ENCODE measurements around the gene STKLD1.

The STKLD1 gene

DNA sequence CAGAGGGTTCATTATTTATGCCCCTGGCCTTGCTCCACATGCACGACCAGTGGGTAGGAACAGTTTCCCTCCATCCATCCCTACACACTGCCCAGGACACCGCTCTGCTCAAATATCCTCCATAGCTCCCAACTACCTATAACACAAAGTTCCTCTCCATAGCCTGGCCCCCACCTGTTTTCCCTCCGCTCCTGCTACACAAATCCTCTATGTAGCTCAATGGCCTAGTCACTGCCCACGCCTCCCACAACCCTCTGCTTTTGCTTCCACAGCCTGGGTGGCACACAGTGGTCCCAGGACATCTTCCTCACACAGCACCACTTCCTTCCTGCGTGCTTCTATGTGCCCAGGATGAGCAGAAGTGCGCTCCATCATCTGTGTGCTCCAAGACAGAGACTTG lies 21.2 kb downstream of the STKLD1 start:
- no peak overlapping the region for H3K4me2 ChIP-seq (ENCODE audit: low read depth, low read length)

DNA sequence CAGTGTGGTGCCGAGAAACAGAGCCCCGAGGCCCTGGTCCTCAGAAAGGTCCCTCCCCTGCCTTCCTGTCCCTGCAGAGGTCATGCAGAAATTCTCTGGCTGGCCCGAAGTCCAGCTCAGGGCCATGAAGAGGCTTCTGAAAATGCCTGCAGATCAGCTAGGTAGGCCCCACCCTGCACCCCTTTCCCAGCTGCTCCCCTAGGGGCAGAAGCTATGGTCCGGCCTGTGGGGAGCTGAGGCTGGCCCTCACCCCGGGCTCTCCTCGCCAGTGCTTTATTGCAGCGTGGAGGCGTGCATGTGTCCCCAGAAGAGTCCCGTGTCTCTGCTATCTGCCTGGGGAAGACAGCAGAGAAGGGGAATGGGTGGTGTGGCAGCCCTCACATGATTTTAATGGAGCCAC lies 21.7 kb downstream of the STKLD1 start:
- H3K27ac ChIP-seq (ENCODE audit: low read length): no peak overlapping the region
- no peaks in the 10 kb centered on the region for H3F3A ChIP-seq (ENCODE audit: insufficient read depth, low read length)
- H3K4me2 ChIP-seq (ENCODE audit: low read depth, low read length): no peak overlapping the region
- H3K4me1 ChIP-seq (ENCODE audit: low read length): no peaks in the 10 kb centered on the region
- H2AFZ ChIP-seq (ENCODE audit: low read length): no peak overlapping the region
- no peaks in the 10 kb centered on the region for H4K20me1 ChIP-seq (ENCODE audit: insufficient read depth, low read length)
- no peaks in the 10 kb centered on the region for H3K79me2 ChIP-seq (ENCODE audit: low read length)
- H3K27me3 ChIP-seq (replicated peaks; ENCODE audit: insufficient read depth, low read length): peaks cover 45% of the 10 kb centered on the region
- no peaks in the 10 kb centered on the region for H3K9me2 ChIP-seq (replicated peaks; ENCODE audit: insufficient read depth, low read length)
- no peak for TF ChIP-seq EZH2phosphoT487 (IDR thresholded peaks at IDR 0.05; ENCODE audit: low read length)
- no peak for TF ChIP-seq EZH2 (optimal IDR thresholded peaks at IDR 0.05; ENCODE audit: low read depth, low read length)
- TF ChIP-seq CTCF (IDR thresholded peaks at IDR 0.05; ENCODE audit: low read length): no peak
- no peaks in the 10 kb centered on the region for H3K9me3 ChIP-seq (replicated peaks; ENCODE audit: insufficient read depth, low read length)
- DNase-seq: no peak
- H3K9ac ChIP-seq (ENCODE audit: low read length): no peak overlapping the region
- H3K4me3 ChIP-seq (ENCODE audit: low read length): no peak overlapping the region
- H3K36me3 ChIP-seq (replicated peaks; ENCODE audit: insufficient read depth, low read length): no peaks in the 10 kb centered on the region

More for the DNA sequence above, 21.2 kb downstream of the STKLD1 start:
- Histone ChIP-seq H3K4me1 (ENCODE audit: low read length) (no peaks in the 10 kb centered on the region), H2AFZ (ENCODE audit: low read length) (no peak overlapping the region), H4K20me1 (ENCODE audit: insufficient read depth, low read length) (no peaks in the 10 kb centered on the region), H3K27ac (ENCODE audit: low read length) (no peak overlapping the region), H3K36me3 (replicated peaks; ENCODE audit: insufficient read depth, low read length) (no peaks in the 10 kb centered on the region), H3F3A (ENCODE audit: insufficient read depth, low read length) (no peaks in the 10 kb centered on the region), H3K27me3 (replicated peaks; ENCODE audit: insufficient read depth, low read length) (peaks cover 45% of the 10 kb centered on the region), H3K4me3 (ENCODE audit: low read length) (no peak overlapping the region), H3K9ac (ENCODE audit: low read length) (no peak overlapping the region), H3K9me3 (replicated peaks; ENCODE audit: insufficient read depth, low read length) (no peaks in the 10 kb centered on the region), H3K9me2 (replicated peaks; ENCODE audit: insufficient read depth, low read length) (no peaks in the 10 kb centered on the region), H3K79me2 (ENCODE audit: low read length) (no peaks in the 10 kb centered on the region)
- TF ChIP-seq EZH2 (optimal IDR thresholded peaks at IDR 0.05; ENCODE audit: low read depth, low read length): no peak
- TF ChIP-seq EZH2phosphoT487 (IDR thresholded peaks at IDR 0.05; ENCODE audit: low read length): no peak
- TF ChIP-seq CTCF (IDR thresholded peaks at IDR 0.05; ENCODE audit: low read length): no peak
- DNase-seq: no peak

DNA sequence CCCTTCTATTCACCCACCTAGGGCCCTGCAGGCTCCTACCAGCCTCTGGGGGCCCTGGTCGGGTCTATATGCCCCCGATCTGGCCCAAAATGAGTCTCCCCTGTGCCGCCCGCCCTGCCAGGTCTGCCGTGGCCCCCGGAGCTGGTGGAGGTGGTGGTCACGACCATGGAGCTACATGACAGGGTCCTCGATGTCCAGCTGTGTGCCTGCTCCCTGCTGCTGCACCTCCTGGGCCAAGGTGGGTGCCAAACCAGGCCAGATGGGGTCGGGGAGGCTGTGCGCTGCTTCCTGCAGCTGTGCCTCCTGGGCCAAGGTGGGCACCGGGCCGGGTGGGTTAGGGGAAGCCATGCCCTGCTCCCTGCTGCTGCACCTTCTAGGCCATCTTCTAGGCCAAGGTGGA lies 24.1 kb downstream of the STKLD1 start:
- no peaks in the 10 kb centered on the region for H3K4me1 ChIP-seq (ENCODE audit: low read length)
- no peaks in the 10 kb centered on the region for H4K20me1 ChIP-seq (ENCODE audit: insufficient read depth, low read length)

More for the DNA sequence above, 24.1 kb downstream of the STKLD1 start:
- Histone ChIP-seq H3K9me3 (replicated peaks; ENCODE audit: insufficient read depth, low read length) (no peaks in the 10 kb centered on the region), H3F3A (ENCODE audit: insufficient read depth, low read length) (no peaks in the 10 kb centered on the region), H3K79me2 (ENCODE audit: low read length) (no peaks in the 10 kb centered on the region), H3K4me2 (ENCODE audit: low read depth, low read length) (no peak overlapping the region), H2AFZ (ENCODE audit: low read length) (no peak overlapping the region), H3K27me3 (replicated peaks; ENCODE audit: insufficient read depth, low read length) (peaks cover 34% of the 10 kb centered on the region), H3K4me3 (ENCODE audit: low read length) (no peak overlapping the region), H3K9me2 (replicated peaks; ENCODE audit: insufficient read depth, low read length) (no peaks in the 10 kb centered on the region), H3K9ac (ENCODE audit: low read length) (no peak overlapping the region), H3K27ac (ENCODE audit: low read length) (no peak overlapping the region), H3K36me3 (replicated peaks; ENCODE audit: insufficient read depth, low read length) (no peaks in the 10 kb centered on the region)
- no peak for TF ChIP-seq CTCF (IDR thresholded peaks at IDR 0.05; ENCODE audit: low read length)
- TF ChIP-seq EZH2phosphoT487 (IDR thresholded peaks at IDR 0.05; ENCODE audit: low read length): no peak
- no peak for TF ChIP-seq EZH2 (optimal IDR thresholded peaks at IDR 0.05; ENCODE audit: low read depth, low read length)
- no peak for DNase-seq

All from MM.1S (cell line).